Stimulated activated naive CD8-positive, alpha-beta T cell treated with anti-CD3 and anti-CD28 coated beads, Interleukin-15, amount 100 ng/mL, for 72 hours (primary cell): ENCODE measurements around the gene FAM216B.
"Not testable (repeated sequence)": the region's sequence is repeated elsewhere in the genome, so short reads cannot be mapped to it uniquely, and the experiment has no call there.

Source experiments
- ATAC-seq: fragments of 150-1000 bp; cut with Tn5 transposase; 2 replicates; pipeline ENCODE4 v1.10.0; 2021; ENCODE audit warnings: mild to moderate bottlenecking, moderate library complexity
- DNase-seq, 2 donors: peaks; one replicate each; pipeline ENCODE4 v3.0.0; 2021 to 2022
- H3K27ac Mint-ChIP-seq, 2 donors: one replicate each; pipeline ENCODE4 v1.8.0; 2022; ENCODE audit warnings: mild to moderate bottlenecking in 2 of 2, mixed read lengths in 2 of 2, moderate library complexity in 2 of 2
- H3K27me3 Mint-ChIP-seq: one replicate; pipeline ENCODE4 v1.8.0; 2022; ENCODE audit warnings: mixed read lengths
- H3K4me1 Mint-ChIP-seq: one replicate; pipeline ENCODE4 v1.8.0; 2022; ENCODE audit warnings: mild to moderate bottlenecking, mixed read lengths
- H3K4me3 Mint-ChIP-seq, 2 donors: one replicate each; pipeline ENCODE4 v1.8.0; 2022; ENCODE audit warnings: mild to moderate bottlenecking in 2 of 2, mixed read lengths in 2 of 2, moderate library complexity in 1 of 2
- H3K9me3 Mint-ChIP-seq, 2 donors: one replicate each; pipeline ENCODE4 v1.8.0; 2022; ENCODE audit warnings: mixed read lengths in 2 of 2

Gene FAM216B

GRCh38 chr13:42760951-42761350 lies 20.4 kb upstream of the FAM216B start:
- ATAC-seq (no peak), DNase-seq (no peak)
- no peak overlapping the region for H3K27ac Mint-ChIP-seq
- no peaks in the 10 kb centered on the region for H3K9me3 Mint-ChIP-seq
- H3K4me3 Mint-ChIP-seq = no peak overlapping the region
- no peaks in the 10 kb centered on the region for H3K4me1 Mint-ChIP-seq
- peaks cover 18% of the 10 kb centered on the region for H3K27me3 Mint-ChIP-seq

- no peak for DNase-seq
- no peak overlapping the region for H3K4me3 Mint-ChIP-seq
- peaks cover 26% of the 10 kb centered on the region for H3K27me3 Mint-ChIP-seq
- ATAC-seq = no peak
- H3K9me3 Mint-ChIP-seq = no peaks in the 10 kb centered on the region
- H3K27ac Mint-ChIP-seq = no peak overlapping the region
- no peaks in the 10 kb centered on the region for H3K4me1 Mint-ChIP-seq
Observed at GRCh38 chr13:42762251-42762650, 19.1 kb upstream of the FAM216B start.

GRCh38 chr13:42762917-42763316 lies 18.5 kb upstream of the FAM216B start:
- H3K4me3 Mint-ChIP-seq = no peak overlapping the region
- peak; percentile 66 for ATAC-seq
- H3K27me3 Mint-ChIP-seq = peaks cover 26% of the 10 kb centered on the region
- H3K9me3 Mint-ChIP-seq = no peaks in the 10 kb centered on the region
- no peaks in the 10 kb centered on the region for H3K4me1 Mint-ChIP-seq
- DNase-seq = no peak
- H3K27ac Mint-ChIP-seq = no peak overlapping the region

- H3K4me1 Mint-ChIP-seq = no peaks in the 10 kb centered on the region
- ATAC-seq = no peak
- H3K27me3 Mint-ChIP-seq = peaks cover 37% of the 10 kb centered on the region
- H3K4me3 Mint-ChIP-seq = no peak overlapping the region
- no peak for DNase-seq
- no peaks in the 10 kb centered on the region for H3K9me3 Mint-ChIP-seq
- H3K27ac Mint-ChIP-seq = no peak overlapping the region
Observed at GRCh38 chr13:42766016-42766415, 15.4 kb upstream of the FAM216B start.

DNA sequence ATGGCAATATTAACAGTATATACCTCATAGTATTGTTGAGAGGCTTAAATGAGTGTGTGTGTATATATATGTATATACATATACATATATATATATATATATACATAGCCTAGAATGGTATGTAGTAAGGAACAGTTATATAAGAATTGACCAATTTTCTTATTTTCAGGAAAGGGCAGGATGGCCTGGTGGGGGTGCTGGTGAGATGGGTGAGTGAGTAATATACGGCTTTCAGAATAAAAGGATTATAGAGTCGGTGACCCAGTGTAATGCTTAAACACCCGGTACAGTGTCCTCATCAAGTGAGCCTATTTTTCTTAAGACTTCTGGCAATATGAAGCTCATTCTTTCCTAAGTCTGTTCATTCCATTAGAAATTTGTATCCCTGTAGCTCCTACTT lies 11.7 kb upstream of the FAM216B start:
- H3K9me3 Mint-ChIP-seq = peaks cover 0 to 6% of the 10 kb centered on the region in 2 donors
- H3K4me1 Mint-ChIP-seq = no peaks in the 10 kb centered on the region
- no peak overlapping the region for H3K27ac Mint-ChIP-seq
- DNase-seq (no peak), ATAC-seq (no peak)
- H3K27me3 Mint-ChIP-seq = peaks cover 35% of the 10 kb centered on the region
- H3K4me3 Mint-ChIP-seq = no peak overlapping the region

- H3K27ac Mint-ChIP-seq = peak overlapping the region in 1 of 2 donors; percentile 14
- not testable (repeated sequence) for ATAC-seq, H3K4me1 Mint-ChIP-seq, DNase-seq, H3K4me3 Mint-ChIP-seq, H3K9me3 Mint-ChIP-seq
- peaks cover 36% of the 10 kb centered on the region for H3K27me3 Mint-ChIP-seq
Observed at GRCh38 chr13:42776558-42776957, 4.8 kb upstream of the FAM216B start.

DNA sequence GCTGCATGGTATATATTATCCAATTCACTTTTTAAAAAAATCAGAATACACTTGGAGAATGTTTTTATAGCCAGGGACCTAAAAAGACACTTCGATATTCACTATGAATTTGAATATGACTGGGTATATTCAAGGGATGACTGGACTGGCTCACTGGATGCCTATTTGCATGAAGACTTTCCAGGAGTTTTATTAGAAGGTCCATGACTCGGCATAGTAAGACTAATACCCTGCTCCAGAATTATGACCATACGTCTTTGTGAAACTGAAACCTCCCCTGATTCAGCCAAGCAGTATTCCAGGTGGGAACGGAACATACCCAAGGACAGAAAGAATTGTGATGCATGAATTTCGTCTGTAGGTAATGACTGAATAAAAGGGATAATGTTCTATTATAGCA lies 3.9 kb upstream of the FAM216B start:
- no peak overlapping the region for H3K27ac Mint-ChIP-seq
- H3K27me3 Mint-ChIP-seq = peaks cover 35% of the 10 kb centered on the region
- ATAC-seq = no peak
- no peak overlapping the region for H3K4me3 Mint-ChIP-seq
- no peak for DNase-seq
- no peaks in the 10 kb centered on the region for H3K4me1 Mint-ChIP-seq
- peaks cover 0 to 8% of the 10 kb centered on the region in 2 donors for H3K9me3 Mint-ChIP-seq

- Mint-ChIP-seq H3K27me3 (peaks cover 35% of the 10 kb centered on the region), H3K9me3 (peaks cover 0 to 3% of the 10 kb centered on the region in 2 donors), H3K4me1 (no peaks in the 10 kb centered on the region), H3K4me3 (no peak overlapping the region), H3K27ac (no peak overlapping the region)
- no peak for ATAC-seq
- no peak for DNase-seq
Observed at GRCh38 chr13:42780044-42780443, 1.3 kb upstream of the FAM216B start.

GRCh38 chr13:42786715-42787114 lies 5.3 kb downstream of the FAM216B start:
- no peak for DNase-seq
- ATAC-seq = no peak
- Mint-ChIP-seq H3K9me3 (no peaks in the 10 kb centered on the region), H3K4me3 (no peak overlapping the region), H3K27me3 (peaks cover under 1% of the 10 kb centered on the region), H3K4me1 (no peaks in the 10 kb centered on the region), H3K27ac (no peak overlapping the region)

DNA sequence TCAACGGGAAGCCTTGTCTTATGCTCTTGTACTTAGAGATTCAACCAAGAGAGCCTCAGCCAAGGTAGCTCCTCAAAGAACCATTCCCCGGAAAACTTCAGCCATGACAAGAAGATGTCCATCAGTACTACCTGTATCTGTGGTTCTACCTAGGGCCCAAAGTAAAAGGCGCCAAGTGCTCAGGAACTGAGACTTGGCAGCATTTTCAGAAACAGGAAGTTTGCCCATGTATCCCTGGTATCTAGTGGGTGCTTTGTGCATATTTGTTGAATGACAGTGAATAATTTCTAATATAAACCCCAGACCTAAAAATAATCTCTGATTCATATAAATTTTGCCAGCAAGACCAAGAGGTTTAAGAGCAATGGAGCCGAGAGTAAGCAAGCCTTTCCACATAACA lies 7.2 kb downstream of the FAM216B start:
- Mint-ChIP-seq H3K9me3 (no peaks in the 10 kb centered on the region), H3K27me3 (no peaks in the 10 kb centered on the region), H3K27ac (no peak overlapping the region), H3K4me3 (no peak overlapping the region), H3K4me1 (no peaks in the 10 kb centered on the region)
- DNase-seq (no peak), ATAC-seq (no peak)

DNA sequence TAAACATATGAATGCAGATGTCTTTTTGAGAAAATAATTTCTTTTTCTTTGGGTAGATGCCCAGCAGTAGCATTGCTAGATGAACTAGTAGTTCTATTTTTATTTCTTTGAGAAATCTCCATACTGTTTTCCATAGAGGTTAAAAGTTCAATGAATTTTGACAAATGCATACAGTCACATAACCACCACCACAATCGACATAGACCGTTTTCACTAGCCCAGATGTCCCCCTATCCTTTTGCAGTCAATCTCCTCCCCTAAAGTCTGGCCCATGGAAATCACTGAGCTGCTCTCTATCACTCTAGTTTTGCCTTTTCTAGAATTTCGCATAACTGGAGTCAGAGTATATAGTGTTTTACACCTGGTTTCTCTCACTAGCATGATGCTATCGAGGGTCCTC lies 10.8 kb downstream of the FAM216B start:
- Mint-ChIP-seq H3K4me1 (no peaks in the 10 kb centered on the region), H3K9me3 (no peaks in the 10 kb centered on the region), H3K4me3 (no peak overlapping the region), H3K27ac (no peak overlapping the region), H3K27me3 (peaks cover 22% of the 10 kb centered on the region)
- DNase-seq (no peak), ATAC-seq (no peak)

GRCh38 chr13:42794577-42795275 lies 13.3 kb downstream of the FAM216B start:
- Mint-ChIP-seq H3K4me1 (no peaks in the 10 kb centered on the region), H3K27me3 (peaks cover 22% of the 10 kb centered on the region), H3K27ac (no peak overlapping the region), H3K4me3 (no peak overlapping the region), H3K9me3 (no peaks in the 10 kb centered on the region)
- ATAC-seq = no peak
- DNase-seq = no peak

DNA sequence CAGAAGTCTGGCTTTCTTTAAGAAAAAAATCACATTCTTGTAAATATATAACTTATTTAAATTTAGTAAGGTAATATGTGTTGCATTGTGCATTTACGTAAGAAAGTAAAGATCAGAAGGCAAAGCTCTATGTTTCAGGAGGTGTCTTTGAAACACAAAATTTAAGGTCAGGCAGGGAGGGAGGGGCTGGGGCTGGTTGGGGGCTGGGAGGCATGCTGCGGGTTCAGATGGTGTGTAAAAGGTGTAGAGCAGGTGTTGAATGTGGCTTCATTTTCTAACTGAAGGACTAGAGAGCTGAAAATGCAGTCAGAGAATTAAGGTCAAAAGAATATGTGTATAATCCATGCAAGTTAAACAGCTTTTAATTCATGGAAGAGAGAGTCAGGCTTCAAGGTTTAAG lies 14.3 kb downstream of the FAM216B start:
- ATAC-seq (no peak), DNase-seq (no peak)
- Mint-ChIP-seq H3K27me3 (peaks cover 22% of the 10 kb centered on the region), H3K4me3 (no peak overlapping the region), H3K4me1 (no peaks in the 10 kb centered on the region), H3K9me3 (no peaks in the 10 kb centered on the region), H3K27ac (no peak overlapping the region)

- ATAC-seq (no peak), DNase-seq (no peak)
- H3K4me3 Mint-ChIP-seq = no peak overlapping the region
- peaks cover 22% of the 10 kb centered on the region for H3K27me3 Mint-ChIP-seq
- no peaks in the 10 kb centered on the region for H3K4me1 Mint-ChIP-seq
- no peaks in the 10 kb centered on the region for H3K9me3 Mint-ChIP-seq
- H3K27ac Mint-ChIP-seq = no peak overlapping the region
Observed at GRCh38 chr13:42796747-42797356, 15.5 kb downstream of the FAM216B start.

- DNase-seq = no peak
- H3K27me3 Mint-ChIP-seq = peaks cover 22% of the 10 kb centered on the region
- no peaks in the 10 kb centered on the region for H3K4me1 Mint-ChIP-seq
- no peaks in the 10 kb centered on the region for H3K9me3 Mint-ChIP-seq
- no peak overlapping the region for H3K4me3 Mint-ChIP-seq
- no peak for ATAC-seq
- no peak overlapping the region for H3K27ac Mint-ChIP-seq
Observed at GRCh38 chr13:42798118-42798517, 16.7 kb downstream of the FAM216B start.

DNA sequence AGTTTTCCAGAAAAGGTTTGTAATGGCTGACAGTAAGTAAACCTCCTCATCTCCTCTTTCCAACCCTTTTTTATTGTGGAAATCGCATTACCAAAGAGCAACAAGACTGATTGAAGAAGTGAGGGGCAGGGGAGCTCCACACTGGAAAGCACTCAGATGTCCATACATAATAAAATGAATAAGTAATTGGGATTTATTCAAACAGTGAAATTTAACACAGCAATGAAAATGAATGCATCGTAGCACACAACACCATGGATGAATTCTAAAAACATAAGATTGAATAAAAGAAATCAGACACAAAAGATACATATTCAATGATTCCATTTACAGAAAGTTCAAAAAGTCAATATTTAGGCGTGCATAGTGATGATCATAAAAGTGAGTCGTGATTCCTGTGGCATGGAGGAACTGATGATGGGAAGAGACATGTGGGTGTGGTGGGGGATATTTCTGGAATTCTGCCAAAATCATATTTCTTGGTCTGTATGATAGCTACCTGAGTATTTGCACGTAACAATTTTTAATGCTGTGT lies 18.8 kb downstream of the FAM216B start:
- DNase-seq = no peak
- Mint-ChIP-seq H3K4me3 (no peak overlapping the region), H3K27ac (no peak overlapping the region), H3K4me1 (no peaks in the 10 kb centered on the region), H3K27me3 (peaks cover 16% of the 10 kb centered on the region), H3K9me3 (no peaks in the 10 kb centered on the region)
- ATAC-seq = no peak
